B cell (primary cell): ENCODE results near the gene CCDC60. TPM values are rescaled to one million over a fixed set of nuclear protein-coding genes. Genes with fewer than 3 reads are reported as not detected.

ENCODE experiments used
- ATAC-seq: fragments of 200-7000 bp; cut with Tn5 transposase; one replicate; pipeline ENCODE4 v1.10.0; 2021; ENCODE audit warnings: low read depth, mild to moderate bottlenecking, moderate number of reproducible peaks, moderate library complexity
- CTCF ChIA-PET: fragments of 350-600 bp; sonication (Branson Sonifier 250); formaldehyde crosslinking; loops from one replicate; lab custom pipeline; 2021; ENCODE audit warnings: antibody characterized with exemption, inconsistent platforms; lab: Charles Lee
- POLR2A ChIA-PET: fragments of 350-600 bp; sonication (Branson Sonifier 250); formaldehyde crosslinking; loops from one replicate; lab custom pipeline; 2021; ENCODE audit warnings: antibody characterized with exemption; lab: Charles Lee
- DNase-seq: peaks from one replicate; pipeline ENCODE4 v3.0.0; 2013
- H2AFZ ChIP-seq: 2 replicates; pipeline ENCODE4 v1.6.1; 2012; ENCODE audit warnings: mild to moderate bottlenecking, low read depth, low read length; ENCODE audit not compliant: insufficient read depth, poor library complexity, severe bottlenecking
- H3K27ac ChIP-seq, 2 donors: 1 replicate in 1 of 2; 2 replicates in 1 of 2; pipeline ENCODE4 v1.5.1; 2012 to 2013; ENCODE audit warnings: low read length in 2 of 2, mild to moderate bottlenecking in 2 of 2, moderate library complexity in 1 of 2
- H3K27me3 ChIP-seq, 4 experiments: fragments of 200-600 bp in 1 of 4; sonication (generic) in 1 of 4; replicated peaks in 1 of 4; 1 replicate in 2 of 4; 2 replicates in 2 of 4; pipeline versions ENCODE4 v1.6.1 to v1.7.0; 2013 to 2016; ENCODE audit warnings: low read length in 3 of 4, mild to moderate bottlenecking in 2 of 4, mixed read lengths in 1 of 4, moderate library complexity in 1 of 4; ENCODE audit not compliant: insufficient read depth in 4 of 4, control insufficient read depth in 3 of 4; ENCODE audit errors: control extremely low read depth in 1 of 4
- H3K36me3 ChIP-seq, 2 experiments: replicated peaks in 1 of 2; 1 replicate in 1 of 2; 2 replicates in 1 of 2; pipeline versions ENCODE4 v1.6.1 to v1.7.1; 2013; ENCODE audit warnings: low read length in 1 of 2; ENCODE audit not compliant: insufficient read depth in 2 of 2, control insufficient read depth in 1 of 2; ENCODE audit errors: control extremely low read depth in 1 of 2, extremely low read depth in 1 of 2
- H3K4me1 ChIP-seq, 2 donors: fragments of 200-600 bp in 1 of 2; sonication (generic) in 1 of 2; 1 replicate in 1 of 2; 2 replicates in 1 of 2; pipeline versions ENCODE4 v1.5.1 to v1.6.1; 2013 to 2017; ENCODE audit warnings: low read length in 2 of 2; ENCODE audit not compliant: control insufficient read depth in 2 of 2, insufficient read depth in 2 of 2
- H3K4me2 ChIP-seq: replicated peaks from 2 replicates; pipeline ENCODE3; 2012; ENCODE audit warnings: mild to moderate bottlenecking, low read depth, low read length; ENCODE audit not compliant: poor library complexity, severe bottlenecking
- H3K4me3 ChIP-seq, 5 experiments: fragments of 200-600 bp in 1 of 5; sonication (generic) in 1 of 5; 1 replicate in 3 of 5; 2 replicates in 2 of 5; pipeline versions ENCODE4 v1.5.1 to v1.7.0; 2011 to 2016; ENCODE audit warnings: low read length in 4 of 5, mild to moderate bottlenecking in 4 of 5, low read depth in 2 of 5, control low read depth in 1 of 5, moderate library complexity in 1 of 5; ENCODE audit not compliant: insufficient read depth in 1 of 5; ENCODE audit errors: control extremely low read depth in 1 of 5, extremely low read depth in 1 of 5
- H3K79me2 ChIP-seq: fragments of 200-600 bp; sonication (generic); one replicate; pipeline ENCODE4 v1.6.0; 2016; ENCODE audit warnings: low read length; ENCODE audit not compliant: control insufficient read depth, insufficient read depth
- H3K9ac ChIP-seq: fragments of 200-600 bp; sonication (generic); 2 replicates; pipeline ENCODE4 v1.6.1; 2017; ENCODE audit warnings: mild to moderate bottlenecking, low read length, moderate library complexity
- H3K9me3 ChIP-seq, 3 donors: one replicate each; pipeline versions ENCODE4 v1.6.1 to v1.7.1; 2013; ENCODE audit warnings: low read length in 2 of 3; ENCODE audit not compliant: control insufficient read depth in 2 of 3, insufficient read depth in 1 of 3; ENCODE audit errors: control extremely low read depth in 1 of 3
- H4K20me1 ChIP-seq: 2 replicates; pipeline ENCODE4 v1.6.0; 2012; ENCODE audit warnings: mild to moderate bottlenecking, low read length; ENCODE audit not compliant: insufficient read depth, control insufficient read depth, poor library complexity, severe bottlenecking
- H3K27ac Mint-ChIP-seq: one replicate; pipeline ENCODE4 v1.8.0; 2021; ENCODE audit warnings: mixed read lengths
- H3K27me3 Mint-ChIP-seq: one replicate; pipeline ENCODE4 v1.8.0; 2021; ENCODE audit warnings: mixed read lengths
- H3K4me1 Mint-ChIP-seq: one replicate; pipeline ENCODE4 v1.8.0; 2021; ENCODE audit warnings: mixed read lengths
- H3K4me3 Mint-ChIP-seq: one replicate; pipeline ENCODE4 v1.8.0; 2021; ENCODE audit warnings: mixed read lengths
- H3K9me3 Mint-ChIP-seq: one replicate; pipeline ENCODE4 v1.8.0; 2022; ENCODE audit warnings: mixed read lengths; ENCODE audit not compliant: insufficient read depth
- EZH2 ChIP-seq: IDR thresholded peaks from 2 replicates; pipeline ENCODE4 v1.6.1; 2012; ENCODE audit warnings: borderline replicate concordance, low read depth, mild to moderate bottlenecking, moderate library complexity, low read length; ENCODE audit not compliant: insufficient read depth, poor library complexity, severe bottlenecking
- WGBS: methylation state at CpG from one replicate; pipeline ENCODE4 v1.1.5; 2013; ENCODE audit warnings: missing lambda C conversion rate; ENCODE audit not compliant: insufficient coverage; 5-methylcytosine and 5-hydroxymethylcytosine counted together
- intact Hi-C: fragments of 100-400 bp; cut with micrococcal nuclease; formaldehyde crosslinking; loops from one replicate; pipeline ENCODE4 v1.10.0; 2022
- polyA plus RNA-seq: library from polyadenylated mRNA; depleted of rRNA; stranded (reverse); fragments of >200 nt; gene quantifications from 2 replicates; pipeline ENCODE4 v1.2.3, GENCODE V29; 2012
- total RNA-seq, 2 donors: library from RNA; stranded (reverse); fragments of 120-200 nt in 1 of 2; gene quantifications; 1 replicate in 1 of 2; 2 replicates in 1 of 2; pipeline versions ENCODE4 v1.2.3 to v1.2.4, GENCODE V29; 2013 to 2022
- TF ChIP-seq, protein P1 (sequence below): fragments of 200-600 bp; IDR thresholded peaks from one replicate; pipeline ENCODE4 v1.8.0; 2022; ENCODE audit warnings: antibody characterized with exemption, mild to moderate bottlenecking

CCDC60 gene
- total and polyA plus RNA-seq, 2 donors (not counting 1 experiment from before 2014, with no cell fraction given) = not detected

DNA sequence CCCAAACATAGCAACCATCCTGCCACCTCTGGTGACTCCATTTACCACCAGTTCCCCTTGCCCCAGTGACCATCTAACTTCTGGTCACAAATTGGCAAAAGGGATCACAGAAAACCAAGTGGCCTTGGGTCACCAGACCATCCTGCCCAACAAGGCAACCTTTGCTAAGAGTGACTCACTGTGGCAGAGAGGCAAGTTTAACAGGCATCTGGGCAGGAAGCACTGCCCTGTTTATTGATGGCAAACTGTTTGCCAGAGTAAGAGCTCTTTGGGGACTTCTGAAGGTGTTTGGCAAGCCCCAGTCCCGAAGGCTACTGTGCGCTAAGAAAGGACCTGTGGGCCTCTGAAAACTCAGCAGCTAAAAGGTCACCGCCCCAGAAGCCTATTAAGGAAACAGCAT, 230.9 kb downstream of the CCDC60 start:
- no peak overlapping the region for H3K9ac ChIP-seq
- no peaks in the 10 kb centered on the region for H3K9me3 Mint-ChIP-seq
- ChIA-PET CTCF (interaction anchor here (0.6 kb wide), 1 partner anchor 14 kb away, joined by 3 read pairs; no protein-coding TSS in a partner anchor), POLR2A (no interaction called here)
- no peaks in the 10 kb centered on the region for H3K4me1 Mint-ChIP-seq
- H3K36me3 ChIP-seq = no peaks in the 10 kb centered on the region
- peaks cover 0 to 4% (median 0%) of the 10 kb centered on the region in 4 experiments for H3K27me3 ChIP-seq
- H4K20me1 ChIP-seq = no peaks in the 10 kb centered on the region
- DNase-seq (no peak), ATAC-seq (no peak)
- H3K4me2 ChIP-seq = no peak overlapping the region
- peaks cover 18% of the 10 kb centered on the region for H3K27me3 Mint-ChIP-seq
- H3K27ac Mint-ChIP-seq = no peak overlapping the region
- no peaks in the 10 kb centered on the region for H3K4me1 ChIP-seq
- intact Hi-C loops = no loop called here
- H3K4me3 Mint-ChIP-seq = no peak overlapping the region
- H3K27ac ChIP-seq = no peak overlapping the region
- no peaks in the 10 kb centered on the region for H3K9me3 ChIP-seq
- H2AFZ ChIP-seq = no peak overlapping the region
- no peak for TF ChIP-seq EZH2
- TF ChIP-seq, protein P1, sequence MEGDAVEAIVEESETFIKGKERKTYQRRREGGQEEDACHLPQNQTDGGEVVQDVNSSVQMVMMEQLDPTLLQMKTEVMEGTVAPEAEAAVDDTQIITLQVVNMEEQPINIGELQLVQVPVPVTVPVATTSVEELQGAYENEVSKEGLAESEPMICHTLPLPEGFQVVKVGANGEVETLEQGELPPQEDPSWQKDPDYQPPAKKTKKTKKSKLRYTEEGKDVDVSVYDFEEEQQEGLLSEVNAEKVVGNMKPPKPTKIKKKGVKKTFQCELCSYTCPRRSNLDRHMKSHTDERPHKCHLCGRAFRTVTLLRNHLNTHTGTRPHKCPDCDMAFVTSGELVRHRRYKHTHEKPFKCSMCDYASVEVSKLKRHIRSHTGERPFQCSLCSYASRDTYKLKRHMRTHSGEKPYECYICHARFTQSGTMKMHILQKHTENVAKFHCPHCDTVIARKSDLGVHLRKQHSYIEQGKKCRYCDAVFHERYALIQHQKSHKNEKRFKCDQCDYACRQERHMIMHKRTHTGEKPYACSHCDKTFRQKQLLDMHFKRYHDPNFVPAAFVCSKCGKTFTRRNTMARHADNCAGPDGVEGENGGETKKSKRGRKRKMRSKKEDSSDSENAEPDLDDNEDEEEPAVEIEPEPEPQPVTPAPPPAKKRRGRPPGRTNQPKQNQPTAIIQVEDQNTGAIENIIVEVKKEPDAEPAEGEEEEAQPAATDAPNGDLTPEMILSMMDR = no peak
- WGBS = 100% methylated on average over 3 of the region's 3 CpGs
- no peaks in the 10 kb centered on the region for H3K79me2 ChIP-seq
- no peak overlapping the region for H3K4me3 ChIP-seq

DNA sequence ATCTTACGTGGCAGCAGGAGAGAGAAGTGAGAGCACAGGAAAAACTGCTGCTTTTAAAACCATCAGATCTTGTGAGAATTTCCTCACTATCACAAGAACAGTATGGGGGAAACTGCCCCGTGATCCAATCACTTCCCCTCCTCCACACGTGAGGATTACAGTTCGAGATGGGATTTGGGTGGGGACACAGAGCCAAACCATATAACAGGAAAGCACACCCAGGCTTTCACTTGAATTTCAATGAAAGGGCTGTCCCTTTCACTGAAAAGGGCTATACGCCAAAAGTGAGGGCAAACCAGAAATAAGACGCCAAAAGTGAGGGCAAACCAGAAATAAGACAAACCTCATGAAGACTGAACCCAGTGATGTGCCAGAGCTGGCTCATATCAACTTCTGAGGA, 236.2 kb downstream of the CCDC60 start:
- Histone ChIP-seq H3K36me3 (no peaks in the 10 kb centered on the region), H3K27ac (no peak overlapping the region), H2AFZ (no peak overlapping the region), H3K79me2 (no peaks in the 10 kb centered on the region), H3K9me3 (no peaks in the 10 kb centered on the region), H3K27me3 (no peaks in the 10 kb centered on the region), H3K4me2 (no peak overlapping the region), H3K9ac (no peak overlapping the region), H3K4me3 (no peak overlapping the region), H3K4me1 (no peaks in the 10 kb centered on the region), H4K20me1 (no peaks in the 10 kb centered on the region)
- no peaks in the 10 kb centered on the region for H3K4me1 Mint-ChIP-seq
- peaks cover 22% of the 10 kb centered on the region for H3K27me3 Mint-ChIP-seq
- H3K27ac Mint-ChIP-seq = no peak overlapping the region
- ATAC-seq = no peak
- ChIA-PET CTCF (interaction anchor here (1.5 kb wide), 1 partner anchor 7 kb away, joined by 3 read pairs; no protein-coding TSS in a partner anchor), POLR2A (no interaction called here)
- H3K9me3 Mint-ChIP-seq = peaks cover 4% of the 10 kb centered on the region
- intact Hi-C loops = no loop called here
- TF ChIP-seq, protein P1 = no peak
- TF ChIP-seq EZH2 = no peak
- WGBS = 72% methylated on average over 4 of the region's 6 CpGs
- DNase-seq = no peak
- H3K4me3 Mint-ChIP-seq = no peak overlapping the region
